GM19372 (cell line): Measurements from ENCODE around the gene GLYATL1B.
"Not testable (repeated sequence)": the region's sequence is repeated elsewhere in the genome, so short reads cannot be mapped to it uniquely, and the experiment has no call there.

ENCODE experiments used
- ATAC-seq: cut with Tn5 transposase; IDR thresholded peaks from one replicate; pipeline ENCODE4 v1.9.1; 2021; ENCODE audit warnings: mild to moderate bottlenecking, low read depth, moderate library complexity; ENCODE audit not compliant: unreplicated experiment

GLYATL1B gene

DNA sequence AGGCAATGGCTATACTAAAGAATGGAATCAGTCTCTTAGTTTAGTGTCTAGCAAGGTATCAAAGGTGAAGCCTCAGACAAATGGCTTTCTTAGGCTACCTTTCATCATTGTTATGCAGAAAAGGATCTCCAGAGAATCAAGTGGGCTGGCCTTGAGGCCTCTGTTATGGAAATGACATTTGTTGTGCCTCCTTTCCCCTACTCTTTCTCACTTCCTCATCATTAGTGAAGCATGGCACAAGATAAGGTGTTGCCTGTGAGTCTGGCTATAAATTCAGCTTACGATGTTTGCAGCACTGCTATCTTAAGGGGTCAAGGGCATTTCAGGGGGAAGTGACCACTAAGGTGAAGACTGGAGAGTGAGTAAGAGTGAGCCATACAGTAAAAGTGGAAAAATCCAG is 9.1 kb downstream of the GLYATL1B start:
- ATAC-seq = peak; percentile 77

DNA sequence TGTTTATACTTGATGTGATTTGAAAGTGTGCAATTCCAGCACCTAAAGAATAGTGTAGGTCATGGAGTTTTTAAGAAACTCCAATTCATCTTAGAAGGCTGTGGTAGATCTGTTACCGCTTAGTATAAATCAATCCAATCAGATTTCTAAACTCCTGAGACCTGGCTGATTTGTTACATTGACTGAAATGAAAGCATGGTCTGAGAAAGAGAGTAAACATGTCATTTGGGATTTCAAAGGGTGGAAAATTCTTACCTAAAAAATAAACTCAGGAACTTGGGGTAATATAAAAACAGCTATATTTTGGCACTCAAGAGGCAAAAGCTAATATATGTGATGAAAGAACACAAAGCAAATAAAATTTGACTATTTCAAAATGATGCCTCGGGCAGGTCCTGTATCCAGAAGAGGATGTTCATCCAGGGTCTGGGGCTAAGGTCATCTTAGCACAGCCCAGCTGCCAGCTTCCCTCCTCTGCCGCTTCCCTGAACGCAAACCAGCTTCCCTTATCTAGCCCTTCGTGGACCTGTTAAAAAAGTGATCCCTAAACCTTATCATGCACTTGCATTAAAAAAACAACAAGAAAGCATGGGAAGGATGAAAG is 10.0 kb downstream of the GLYATL1B start:
- not testable (repeated sequence) for ATAC-seq

DNA sequence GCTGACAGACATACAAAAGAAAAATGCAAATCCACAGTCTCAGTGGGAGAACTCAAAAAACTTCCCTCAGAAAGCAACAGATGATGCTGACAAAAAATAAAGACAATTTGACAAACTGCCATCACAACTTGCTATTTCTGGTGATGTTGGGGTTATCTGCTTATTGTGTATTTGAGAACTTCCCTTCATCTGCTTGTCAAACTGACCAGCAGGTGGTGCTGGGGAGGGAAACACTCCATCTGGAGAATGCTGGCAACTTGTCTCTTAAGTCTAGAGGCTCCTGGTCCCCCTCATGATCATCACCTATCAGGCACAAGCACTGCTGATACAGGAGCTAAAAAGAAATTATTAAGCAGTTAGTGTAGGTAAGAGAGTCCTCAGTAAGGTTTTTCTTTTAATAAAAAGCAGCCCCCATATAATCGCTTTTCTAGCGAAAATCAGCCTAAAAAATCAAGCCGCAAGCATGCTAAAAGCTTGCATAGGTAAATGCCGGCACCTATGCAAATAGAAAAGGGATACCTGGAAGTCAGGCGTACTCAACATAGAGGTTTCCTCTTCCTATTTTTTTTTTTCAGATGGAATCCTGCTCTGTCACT is 11.1 kb downstream of the GLYATL1B start:
- peak; percentile 47 for ATAC-seq

DNA sequence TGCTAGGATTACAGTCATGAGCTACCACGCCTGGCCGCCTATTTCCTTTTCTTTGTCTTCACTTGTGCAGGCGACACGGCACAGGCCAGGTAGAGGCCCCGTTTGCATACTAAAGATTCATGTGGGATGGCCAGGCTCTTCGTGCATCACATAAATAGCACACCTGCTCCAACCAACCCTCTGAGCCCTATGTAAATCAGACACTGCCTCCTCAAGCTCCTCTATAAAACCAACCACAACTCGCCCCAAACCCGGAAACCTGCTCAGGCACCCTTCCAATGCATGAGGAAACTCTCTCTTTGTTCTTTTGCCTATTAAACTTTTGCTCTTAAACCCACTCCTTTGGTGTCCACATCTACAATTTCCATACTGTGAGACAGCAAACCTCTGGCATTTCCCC is 11.8 kb downstream of the GLYATL1B start:
- not testable (repeated sequence) for ATAC-seq

- peak; percentile 53 for ATAC-seq
Measured at GRCh38 chr11:59102259-59102765, 16.2 kb downstream of the GLYATL1B start.

- peak; percentile 73 for ATAC-seq
Measured at GRCh38 chr11:59106363-59107336, 20.5 kb downstream of the GLYATL1B start, which contains the start of gene FAM111B. TSS of gene FAM111B (plus strand) at chr11:59107237. CDS start at chr11:59109626, 2,389 bp downstream.

- peak; percentile 24 for ATAC-seq
Measured at GRCh38 chr11:59107721-59108120, 21.6 kb downstream of the GLYATL1B start.

GRCh38 chr11:59112494-59112893 is 26.4 kb downstream of the GLYATL1B start:
- ATAC-seq = no peak

- no peak for ATAC-seq
Measured at GRCh38 chr11:59114344-59114743, 28.2 kb downstream of the GLYATL1B start.

DNA sequence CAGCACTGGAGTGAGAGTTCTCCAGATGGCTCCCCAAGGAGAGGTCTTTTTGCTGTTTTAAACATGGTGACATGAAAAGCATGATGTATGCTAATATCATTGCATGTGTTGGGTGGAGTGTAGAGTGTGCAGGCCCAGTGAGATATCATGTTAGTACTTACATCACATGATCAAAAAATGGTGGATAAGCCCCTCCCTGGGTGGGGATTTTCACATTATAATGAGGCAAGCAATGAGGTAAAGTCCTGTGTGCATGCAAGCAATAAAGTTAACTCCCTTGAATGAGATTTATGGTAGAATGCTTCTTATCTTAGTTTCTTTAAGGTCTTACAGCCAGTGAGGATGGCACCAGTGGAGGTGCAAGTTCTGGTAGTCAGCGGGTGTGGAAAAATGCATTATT is 29.4 kb downstream of the GLYATL1B start:
- no peak for ATAC-seq

GRCh38 chr11:59117774-59118173 is 31.7 kb downstream of the GLYATL1B start:
- no peak for ATAC-seq

GRCh38 chr11:59119826-59120225 is 33.7 kb downstream of the GLYATL1B start:
- no peak for ATAC-seq

GRCh38 chr11:59135648-59136461 is 49.7 kb downstream of the GLYATL1B start:
- peak; percentile 97 for ATAC-seq

GRCh38 chr11:59136551-59136950 is 50.4 kb downstream of the GLYATL1B start:
- not testable (repeated sequence) for ATAC-seq

DNA sequence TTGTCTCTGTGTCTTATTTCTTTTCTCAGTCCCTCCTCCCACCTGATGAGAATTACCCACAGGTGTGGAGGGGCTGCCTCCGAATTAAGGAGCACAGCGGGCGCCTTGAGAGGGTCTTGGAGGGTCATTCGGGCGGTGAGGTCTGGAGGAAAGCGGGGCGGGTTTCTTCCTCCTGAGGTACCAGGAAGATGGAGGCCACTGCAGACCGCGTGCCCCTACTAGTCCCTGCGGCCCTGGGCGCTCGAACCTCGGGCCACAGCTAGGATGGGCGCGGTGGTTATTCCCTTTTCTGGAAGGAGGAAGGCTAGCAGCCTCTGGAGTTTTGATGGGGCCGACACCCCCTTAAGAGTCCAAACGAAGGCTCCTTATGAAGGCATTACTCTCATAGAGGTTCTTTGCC is 51.1 kb downstream of the GLYATL1B start:
- ATAC-seq = no peak

GRCh38 chr11:59138643-59139042 is 52.5 kb downstream of the GLYATL1B start:
- no peak for ATAC-seq

DNA sequence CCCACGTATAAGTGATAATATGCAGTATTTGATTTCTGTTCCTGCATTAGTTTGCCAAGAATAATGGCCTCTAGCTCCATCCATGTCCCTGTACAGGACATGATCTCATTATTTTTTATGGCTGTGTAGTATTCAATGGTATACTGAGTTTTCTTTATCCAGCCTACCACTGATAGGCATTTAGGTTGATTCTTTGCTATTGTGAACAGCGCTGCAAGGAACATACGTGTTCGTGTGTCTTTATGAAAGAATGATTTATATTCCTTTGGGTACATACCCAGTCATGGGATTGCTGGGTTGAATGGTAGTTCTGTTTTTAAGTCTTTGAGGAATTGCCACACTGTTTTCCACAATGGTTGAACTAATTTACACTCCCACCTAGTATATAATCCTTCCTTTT is 55.1 kb downstream of the GLYATL1B start:
- no peak for ATAC-seq

- peak; percentile 2 for ATAC-seq
Measured at GRCh38 chr11:59141673-59142460, 55.8 kb downstream of the GLYATL1B start.
